GM21737 (cell line): ENCODE results near the gene CCDC30.

Experiments used
- ATAC-seq: cut with Tn5 transposase; IDR thresholded peaks from one replicate; pipeline ENCODE4 v1.9.1; 2021; ENCODE audit warnings: mild to moderate bottlenecking, moderate library complexity; ENCODE audit not compliant: unreplicated experiment

The CCDC30 gene

DNA sequence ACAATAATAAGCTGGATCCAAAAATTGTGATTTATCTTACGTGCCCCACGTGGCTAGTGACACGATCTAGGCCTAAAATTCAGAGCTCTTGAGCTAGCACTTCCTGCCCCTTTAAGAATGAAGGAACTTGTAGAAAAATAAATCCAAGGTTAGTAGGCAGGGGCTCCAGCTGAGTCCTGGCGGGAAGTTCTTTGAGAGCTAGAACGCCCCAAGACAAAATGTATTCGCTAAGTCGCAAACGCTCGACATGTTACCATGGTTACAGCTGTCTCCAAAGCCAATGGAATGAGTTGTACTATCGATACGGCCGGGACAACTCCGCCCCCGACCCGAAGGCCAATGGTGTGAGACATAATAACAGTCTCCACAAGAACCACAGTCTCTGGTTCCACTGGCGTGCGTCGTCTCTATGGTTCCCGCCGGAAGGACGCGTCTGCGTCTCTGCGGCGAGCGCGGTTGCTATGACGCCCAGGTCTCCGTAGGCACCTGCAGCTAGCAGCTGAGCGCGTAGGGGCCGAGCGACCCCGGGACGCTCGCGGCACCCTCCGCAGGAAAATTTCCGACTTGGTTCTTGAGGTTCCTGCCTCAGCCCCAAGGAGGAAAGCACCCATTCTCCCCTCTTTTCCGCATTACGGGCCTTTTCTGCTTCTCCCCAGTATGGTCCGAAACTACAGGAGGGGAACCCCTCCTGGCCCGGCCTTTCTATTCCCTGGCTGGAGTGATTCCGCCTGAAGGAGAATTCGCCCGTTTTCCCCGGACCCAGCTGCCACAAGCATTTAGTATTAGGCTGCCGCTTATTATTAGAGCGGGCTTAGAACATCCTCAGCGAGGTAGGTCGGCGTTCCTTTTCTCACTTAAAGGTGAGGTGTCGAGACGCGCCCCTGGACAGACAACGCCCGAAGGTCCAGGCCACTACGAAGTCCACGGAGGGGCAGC, at the start of gene CCDC30:
CCDC30 (plus strand) TSS at position 459 of the 936 bp plus-strand sequence. CDS start 17,266 bp downstream, outside the sequence.
- peak; percentile 98 for ATAC-seq

DNA sequence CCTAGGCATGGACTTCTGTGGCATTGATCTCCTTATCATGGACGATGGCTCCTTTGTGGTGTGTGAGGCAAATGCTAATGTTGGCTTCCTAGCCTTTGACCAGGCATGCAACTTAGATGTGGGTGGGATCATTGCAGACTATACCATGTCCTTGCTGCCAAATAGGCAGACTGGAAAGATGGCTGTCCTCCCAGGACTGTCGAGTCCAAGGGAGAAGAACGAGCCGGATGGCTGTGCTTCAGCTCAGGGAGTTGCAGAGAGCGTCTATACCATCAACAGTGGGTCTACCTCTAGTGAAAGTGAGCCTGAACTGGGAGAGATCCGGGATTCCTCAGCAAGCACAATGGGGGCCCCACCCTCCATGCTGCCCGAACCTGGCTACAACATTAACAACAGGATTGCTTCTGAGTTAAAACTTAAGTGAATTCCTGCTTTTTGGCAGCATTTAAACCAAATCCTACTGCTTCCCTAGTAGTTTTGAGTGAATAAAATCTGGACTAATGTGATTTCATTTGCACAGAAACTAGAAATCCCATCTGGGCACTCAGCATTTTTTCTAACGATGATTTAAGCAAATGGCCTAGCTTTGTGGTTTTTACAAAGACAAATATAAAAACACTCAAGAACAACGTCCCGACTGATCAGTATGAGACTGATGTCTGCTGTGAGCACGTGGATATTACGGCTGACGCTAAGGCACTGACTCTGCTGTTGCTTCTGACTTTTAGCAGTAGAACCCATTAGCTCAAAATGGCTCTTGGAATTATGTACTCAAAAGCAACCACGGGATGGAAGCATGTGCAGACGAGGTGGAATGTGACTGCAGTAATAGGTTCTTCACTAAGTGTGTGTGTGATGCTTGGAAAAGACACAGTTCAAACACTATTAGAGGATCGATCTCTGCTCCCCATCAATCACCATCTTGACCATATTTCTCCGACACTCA, 48.3 kb upstream of the CCDC30 start:
- no peak for ATAC-seq

DNA sequence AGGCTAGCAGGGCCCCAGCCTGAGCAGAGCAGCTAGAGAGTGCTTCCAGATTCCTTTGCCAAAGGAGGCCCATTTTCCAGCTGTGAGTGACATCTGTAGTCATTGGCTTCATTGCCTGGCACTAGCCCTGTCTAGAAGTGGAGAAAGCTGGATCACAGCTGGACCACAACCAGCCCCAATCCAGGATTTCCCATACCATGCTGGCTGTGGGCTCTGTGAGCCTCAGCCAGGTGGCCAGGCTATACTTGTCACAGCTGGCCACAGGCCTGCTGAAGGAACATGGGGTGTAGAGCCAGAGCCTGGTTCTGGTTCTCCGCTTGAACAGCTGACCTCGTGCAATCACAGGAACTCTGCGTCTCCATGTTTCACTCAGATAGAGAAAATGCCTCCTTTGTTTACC, 45.9 kb upstream of the CCDC30 start:
- ATAC-seq: no peak

DNA sequence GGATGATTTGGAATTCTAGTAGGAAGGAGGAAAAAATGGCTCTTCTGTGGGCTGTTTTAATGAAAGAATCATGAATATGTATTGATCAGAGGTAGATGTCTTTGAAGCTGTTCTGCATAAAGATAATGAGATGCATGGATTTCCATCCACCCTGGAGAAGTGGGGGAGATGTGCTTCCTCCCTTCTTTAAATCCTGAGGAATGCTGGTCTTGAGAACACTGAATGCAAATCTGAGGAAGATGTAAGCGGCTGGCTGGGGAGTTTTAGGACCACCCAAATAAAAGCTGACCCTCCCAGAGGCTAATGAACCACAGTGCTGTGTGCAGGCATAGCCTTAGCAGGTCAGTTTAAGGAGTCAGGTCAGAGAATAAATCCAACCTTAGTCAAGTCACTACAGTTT, 44.6 kb upstream of the CCDC30 start:
- no peak for ATAC-seq

DNA sequence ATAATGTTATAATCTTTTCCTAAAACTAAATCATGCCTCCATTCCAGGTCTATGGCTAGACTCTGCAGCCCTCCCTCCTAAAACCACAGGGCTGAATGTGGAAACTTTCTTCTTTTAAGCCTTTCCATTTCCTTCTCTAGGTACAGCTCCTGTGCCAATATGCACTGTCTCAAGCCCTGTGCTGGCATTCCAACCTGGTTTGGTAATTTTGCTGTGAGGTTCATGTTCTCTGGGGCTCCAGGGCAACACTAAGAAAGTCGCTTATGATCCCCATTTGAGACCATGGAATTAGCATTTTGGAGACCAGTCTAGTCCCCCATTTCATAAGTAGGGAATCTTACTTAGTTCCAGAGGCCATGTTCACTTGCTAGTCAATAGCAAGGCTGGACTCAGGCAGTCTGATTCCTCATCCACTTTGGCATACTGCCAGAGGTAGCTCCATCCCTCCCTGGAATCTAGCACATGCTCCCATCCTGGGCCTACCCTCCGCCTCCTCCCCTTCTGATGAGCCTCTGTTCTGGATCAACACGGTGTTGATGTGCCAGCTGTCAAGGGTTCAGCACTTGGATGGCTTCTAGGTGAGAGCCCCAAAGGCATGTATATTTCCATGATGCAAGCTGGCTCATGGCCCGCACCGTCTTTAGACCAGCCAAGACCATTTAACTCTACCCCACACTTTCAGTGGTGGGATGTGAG, 43.8 kb upstream of the CCDC30 start:
- ATAC-seq: no peak

DNA sequence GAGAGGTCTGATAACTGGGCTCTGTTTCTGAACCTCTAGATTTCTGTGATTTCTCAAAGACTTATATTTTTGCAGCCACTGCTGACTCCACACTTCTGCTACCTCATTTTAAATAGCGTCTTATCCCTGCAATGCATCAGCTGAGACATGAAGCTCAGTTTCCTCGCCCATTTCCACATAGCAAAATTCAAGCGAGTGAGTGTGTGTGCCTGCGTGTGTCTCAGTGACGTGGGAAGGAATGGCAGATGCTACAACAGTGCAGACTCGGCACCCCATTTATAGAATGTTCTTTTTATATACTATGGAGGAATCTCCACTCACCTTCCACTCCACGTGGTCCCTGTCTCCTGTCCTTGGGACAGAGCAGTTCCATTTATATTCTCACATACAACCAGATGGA, 43.0 kb upstream of the CCDC30 start:
- ATAC-seq: no peak

DNA sequence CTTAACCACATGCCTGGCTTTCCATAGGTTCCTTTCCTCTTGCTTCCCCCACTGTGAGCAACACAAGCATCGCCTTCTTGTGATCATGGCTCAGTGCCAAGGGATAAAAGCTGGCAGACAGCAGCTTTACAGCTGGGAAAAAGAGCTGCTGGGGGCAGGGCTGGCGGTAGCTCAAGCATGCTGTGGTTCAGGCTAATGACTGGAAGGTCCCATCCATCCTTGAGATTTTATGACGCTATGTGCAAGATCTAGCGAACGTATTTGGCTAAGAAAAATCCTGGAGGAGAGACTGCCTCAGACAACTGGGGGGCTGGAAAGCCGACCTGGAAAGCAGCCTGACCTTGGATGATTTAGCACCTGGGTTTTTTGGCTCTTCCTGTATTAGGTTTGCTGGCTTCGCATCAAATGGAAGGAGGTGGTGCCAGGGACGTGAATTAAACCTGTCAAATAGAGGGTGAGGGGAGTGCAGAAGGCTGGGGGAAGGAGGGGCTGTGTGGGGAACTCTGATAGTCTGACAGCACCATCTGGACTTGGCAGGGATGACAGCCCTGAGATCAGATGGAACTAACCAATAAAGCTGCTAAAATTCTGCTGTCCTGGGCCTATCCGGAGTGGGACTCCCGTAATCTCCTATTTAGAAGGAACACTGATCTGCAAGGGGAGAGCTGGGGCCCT, 42.0 kb upstream of the CCDC30 start:
- ATAC-seq: no peak

DNA sequence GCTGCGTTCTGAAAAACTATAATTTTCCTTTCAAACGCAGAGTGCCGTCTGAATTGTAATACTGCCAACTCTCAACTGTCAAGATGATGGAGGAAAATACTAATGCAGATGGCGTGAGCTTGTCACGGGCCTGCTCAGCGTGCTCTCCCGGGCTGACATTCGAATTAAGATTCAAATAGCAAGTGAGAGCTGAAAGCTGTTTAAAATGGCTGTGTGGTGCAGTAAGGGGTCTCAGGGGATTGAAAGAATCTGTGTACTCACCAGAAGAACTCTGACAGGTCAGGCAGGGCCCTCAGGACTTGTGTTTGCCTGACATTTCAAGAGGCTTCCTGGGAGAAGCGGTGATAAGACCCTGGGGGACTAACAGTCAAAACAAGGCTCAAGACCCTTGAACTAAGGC, 40.3 kb upstream of the CCDC30 start:
- no peak for ATAC-seq

DNA sequence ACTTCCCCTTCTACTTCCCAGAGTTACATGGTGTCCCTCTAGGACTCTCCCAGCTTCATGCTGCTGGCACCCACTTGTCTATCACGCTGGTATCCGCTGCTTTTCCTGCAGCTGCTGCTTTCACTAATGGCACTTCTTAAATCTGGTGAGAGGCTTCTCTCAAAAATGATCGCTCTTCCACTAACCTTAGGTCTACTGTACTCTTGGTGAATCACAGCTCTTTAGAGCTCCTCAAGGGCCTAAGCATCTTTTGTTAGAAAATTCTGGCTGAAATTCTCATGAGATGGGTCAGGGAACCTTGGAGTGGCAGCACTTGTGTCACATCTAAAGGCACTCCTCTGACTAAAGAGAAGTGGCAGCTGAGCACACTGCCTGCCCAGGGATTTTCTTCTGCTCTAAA, 39.4 kb upstream of the CCDC30 start:
- no peak for ATAC-seq

DNA sequence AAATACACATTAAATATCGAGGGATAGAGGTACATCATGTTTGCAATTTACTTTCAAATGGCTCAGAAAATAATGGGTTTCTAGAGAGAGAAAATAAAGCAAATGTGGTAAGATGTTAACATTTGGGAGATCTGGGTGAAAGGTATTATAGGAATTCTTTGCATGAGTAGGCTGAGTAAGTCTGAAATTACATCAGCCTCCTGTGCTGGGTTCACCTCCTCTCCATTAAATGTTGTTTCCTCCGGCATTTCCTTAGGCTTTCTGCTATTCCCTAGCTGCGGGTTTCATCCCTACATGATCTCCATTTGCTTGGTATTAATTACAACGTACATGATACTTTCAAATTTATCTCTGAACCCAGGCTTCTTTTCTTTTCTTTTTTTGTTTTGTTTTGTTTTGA, 38.9 kb upstream of the CCDC30 start:
- no peak for ATAC-seq

DNA sequence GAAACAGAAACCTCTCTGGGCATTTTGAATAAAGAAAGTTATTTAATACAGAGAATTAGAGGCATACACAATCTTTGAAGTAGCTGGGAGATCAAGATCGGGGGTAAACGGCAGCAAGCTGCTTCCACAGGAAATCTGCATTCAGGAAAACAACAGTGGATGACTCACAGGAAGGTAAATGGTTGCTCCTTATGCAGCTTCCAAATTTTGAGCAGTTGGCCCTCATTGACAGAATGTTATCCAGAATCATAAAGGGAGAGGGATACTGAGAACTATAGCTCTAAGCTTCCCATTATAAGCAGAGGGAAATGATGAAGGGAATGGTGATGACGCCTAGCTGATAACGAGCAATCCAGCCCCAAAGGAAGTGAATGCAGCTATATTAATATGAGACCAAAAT, 35.8 kb upstream of the CCDC30 start:
- no peak for ATAC-seq

DNA sequence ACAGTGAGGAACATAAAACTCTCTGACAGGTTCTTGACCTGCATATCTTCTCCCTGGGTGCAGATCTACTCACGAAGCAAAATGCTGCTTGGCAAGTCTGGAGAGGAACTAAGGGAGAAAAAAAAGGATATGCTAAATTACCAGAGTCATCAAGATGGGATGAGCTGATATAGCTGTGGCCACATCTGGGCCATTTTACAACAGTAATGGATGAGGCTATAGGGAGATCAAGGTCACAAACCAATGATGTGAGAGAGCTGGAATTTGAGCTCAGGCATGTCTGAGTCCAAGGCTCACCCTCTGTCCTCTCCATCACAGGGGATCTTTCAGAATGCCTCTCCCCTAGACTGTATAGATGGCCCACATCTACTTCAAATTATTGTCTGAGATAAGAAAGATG, 33.5 kb upstream of the CCDC30 start:
- no peak for ATAC-seq

DNA sequence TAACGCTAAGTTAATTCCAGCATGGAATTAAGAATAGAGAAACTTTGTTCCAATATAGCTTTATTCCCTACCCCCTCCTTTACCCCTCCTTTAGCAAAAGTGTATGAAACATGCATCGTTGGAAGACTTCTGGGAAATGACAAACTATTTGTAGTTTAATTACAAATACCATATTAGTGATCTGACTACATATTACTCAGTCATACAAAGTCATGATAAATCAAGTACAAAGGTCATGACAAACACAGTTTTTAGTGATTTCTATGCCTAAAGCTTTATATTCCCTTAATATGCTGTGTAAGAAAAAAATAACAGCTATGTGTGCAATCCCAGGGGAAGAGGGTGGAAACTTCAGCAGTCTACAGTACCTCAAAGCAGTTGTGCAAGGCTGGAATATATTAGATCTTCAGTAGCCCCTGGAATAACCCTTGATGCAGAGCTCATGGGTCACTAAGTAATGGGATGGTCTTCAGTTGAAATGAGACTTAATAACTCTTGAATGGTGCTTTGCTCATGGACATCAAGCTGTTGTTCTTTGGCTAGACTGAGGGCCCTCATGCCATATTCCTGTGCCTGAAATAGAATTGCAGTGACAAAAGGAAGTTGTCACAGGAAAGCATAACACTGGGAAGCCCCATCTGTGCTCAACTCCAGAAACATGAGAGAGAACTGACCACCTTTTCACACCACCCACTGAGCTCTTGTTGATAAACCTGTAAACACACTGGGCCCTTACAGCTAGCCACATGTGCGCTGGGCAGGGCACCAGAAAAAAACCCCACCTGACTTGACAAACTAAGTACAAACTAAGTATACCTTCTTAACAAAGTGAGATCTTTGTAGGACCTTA, 32.6 kb upstream of the CCDC30 start:
- no peak for ATAC-seq

DNA sequence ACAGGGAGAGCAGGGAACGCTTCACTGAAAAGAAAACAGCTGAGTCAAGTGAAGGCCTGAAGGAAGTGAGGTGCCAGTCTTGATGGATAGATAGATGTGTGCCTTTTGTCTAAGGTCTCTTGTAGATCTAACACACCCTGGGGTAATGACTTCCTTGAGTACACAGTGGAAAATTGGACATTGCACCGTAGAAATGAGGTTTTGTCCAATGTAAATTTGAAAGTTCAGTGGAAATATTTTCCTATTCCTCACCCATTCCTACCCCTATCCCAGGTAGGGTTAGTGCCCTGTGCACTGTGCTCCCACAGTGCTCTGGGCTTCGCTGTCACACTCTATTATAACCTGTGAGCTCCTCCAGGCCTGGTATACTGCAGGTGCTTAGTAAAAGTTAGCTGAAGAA, 31.6 kb upstream of the CCDC30 start:
- ATAC-seq: no peak

DNA sequence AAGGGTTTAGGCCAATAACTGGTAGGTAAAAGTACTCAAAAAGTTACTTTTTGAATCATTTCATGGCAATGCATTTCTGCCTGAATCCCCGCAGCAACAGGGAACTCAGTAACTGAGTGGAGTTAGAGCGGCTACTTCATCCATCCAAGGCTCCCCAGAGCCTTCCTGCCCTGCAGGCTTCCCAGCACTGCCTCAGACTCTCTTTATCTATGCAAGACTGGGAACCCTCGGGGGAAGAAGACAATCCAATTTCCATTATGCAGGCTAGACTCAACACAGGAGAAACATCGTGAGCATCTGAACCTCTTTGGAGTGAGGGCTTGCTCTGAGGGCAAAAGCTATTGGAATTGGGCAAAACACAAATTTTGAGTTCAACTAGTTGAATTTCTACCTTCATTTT, 30.4 kb upstream of the CCDC30 start:
- ATAC-seq: no peak

DNA sequence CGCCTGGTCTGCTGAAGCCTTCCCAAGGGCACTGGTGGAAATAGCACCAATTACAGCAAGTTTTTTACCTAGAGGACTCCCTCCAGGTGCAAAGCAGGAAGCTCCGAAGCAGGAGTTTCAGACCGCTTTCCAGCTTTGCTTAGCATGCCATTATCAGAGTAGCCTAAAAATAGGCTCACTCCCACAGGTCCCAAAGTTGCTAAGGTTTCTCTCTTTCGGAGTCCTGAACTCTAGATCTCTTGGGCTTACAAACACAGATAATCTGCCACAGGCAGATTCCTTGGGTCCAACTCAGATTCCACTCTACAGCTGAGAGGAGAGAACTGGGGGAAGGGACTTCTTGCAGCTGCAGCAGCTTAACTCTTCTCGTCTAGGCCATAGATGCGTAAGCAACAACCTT, 29.7 kb upstream of the CCDC30 start:
- no peak for ATAC-seq

DNA sequence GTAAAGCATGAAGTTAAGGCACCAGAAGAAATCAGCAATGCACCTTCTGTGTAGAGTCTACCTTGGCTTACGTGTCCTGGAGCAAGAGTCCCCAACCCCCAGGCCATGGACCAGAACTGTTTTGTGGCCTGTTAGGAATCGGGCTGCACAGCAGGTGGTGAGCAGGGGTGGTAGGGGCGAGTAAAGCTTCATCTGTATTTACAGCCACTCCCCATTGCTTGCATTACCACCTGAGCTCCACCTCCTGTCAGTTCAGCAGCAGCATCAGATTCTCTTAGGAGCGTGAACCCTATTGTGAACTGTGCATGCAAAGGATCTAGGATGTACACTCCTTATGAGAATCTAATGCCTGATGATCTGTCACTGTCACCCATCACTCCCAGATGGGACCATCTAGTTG, 28.7 kb upstream of the CCDC30 start:
- ATAC-seq: no peak

DNA sequence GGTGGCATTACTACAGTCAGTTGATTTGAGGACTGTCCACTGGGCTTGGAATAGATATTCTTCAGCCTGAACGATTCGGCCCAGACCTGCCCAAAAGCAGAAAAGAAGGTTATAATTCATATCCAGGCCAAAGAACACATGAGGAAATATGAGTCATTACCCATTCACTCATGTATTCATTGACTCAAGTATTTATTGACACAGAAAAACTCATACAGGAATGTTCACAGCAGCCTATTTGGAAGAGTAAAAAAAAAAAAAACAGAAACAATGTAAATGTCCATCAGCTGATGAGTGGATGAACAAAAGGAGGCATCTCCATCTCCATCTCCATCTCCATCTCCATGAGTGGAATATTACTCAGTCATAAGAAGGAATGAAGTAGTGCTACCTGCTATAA, 23.1 kb upstream of the CCDC30 start:
- ATAC-seq: no peak

DNA sequence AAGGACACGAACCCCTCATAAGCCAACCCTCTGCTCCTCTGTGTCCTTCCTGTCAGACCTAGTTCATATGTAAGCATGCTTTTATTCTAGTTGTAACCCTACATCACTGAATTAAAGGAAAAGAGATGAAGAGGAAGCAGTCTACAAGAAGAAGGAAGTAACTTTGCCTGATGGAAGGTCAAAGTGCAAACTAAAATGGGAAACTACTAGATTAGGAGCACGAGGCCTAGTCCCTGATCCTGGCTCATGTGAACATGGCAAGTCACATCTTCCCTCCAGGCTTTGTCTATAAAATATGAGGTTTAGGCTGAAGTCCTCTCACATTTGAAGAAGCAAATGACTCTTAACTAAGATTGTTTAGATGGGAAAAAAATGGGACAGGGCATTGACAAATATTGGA, 20.4 kb upstream of the CCDC30 start:
- ATAC-seq: no peak

DNA sequence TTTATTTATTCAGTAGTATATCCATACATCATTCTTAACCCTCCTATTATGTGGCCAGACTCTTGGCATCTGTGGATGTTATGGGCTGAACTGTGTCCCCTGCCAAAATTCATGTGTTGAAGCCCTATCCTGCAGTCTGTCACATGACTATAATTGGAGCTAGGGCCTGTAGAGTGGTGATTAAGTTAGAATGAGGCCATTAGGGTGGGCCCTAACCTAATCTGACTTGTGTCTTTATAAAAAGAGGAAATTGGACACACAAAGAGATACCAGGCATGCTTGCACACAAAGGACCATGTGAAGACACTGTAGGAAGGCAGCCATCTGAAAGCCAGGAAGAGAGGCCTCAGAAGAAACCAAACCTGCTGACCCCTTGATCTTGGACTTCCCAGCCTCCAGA, 13.8 kb upstream of the CCDC30 start:
- no peak for ATAC-seq
